ENCODE data around the gene GDPD5.
A peak's percentile ranks its signal among the peaks of the same experiment; 100 is the strongest.

DNA sequence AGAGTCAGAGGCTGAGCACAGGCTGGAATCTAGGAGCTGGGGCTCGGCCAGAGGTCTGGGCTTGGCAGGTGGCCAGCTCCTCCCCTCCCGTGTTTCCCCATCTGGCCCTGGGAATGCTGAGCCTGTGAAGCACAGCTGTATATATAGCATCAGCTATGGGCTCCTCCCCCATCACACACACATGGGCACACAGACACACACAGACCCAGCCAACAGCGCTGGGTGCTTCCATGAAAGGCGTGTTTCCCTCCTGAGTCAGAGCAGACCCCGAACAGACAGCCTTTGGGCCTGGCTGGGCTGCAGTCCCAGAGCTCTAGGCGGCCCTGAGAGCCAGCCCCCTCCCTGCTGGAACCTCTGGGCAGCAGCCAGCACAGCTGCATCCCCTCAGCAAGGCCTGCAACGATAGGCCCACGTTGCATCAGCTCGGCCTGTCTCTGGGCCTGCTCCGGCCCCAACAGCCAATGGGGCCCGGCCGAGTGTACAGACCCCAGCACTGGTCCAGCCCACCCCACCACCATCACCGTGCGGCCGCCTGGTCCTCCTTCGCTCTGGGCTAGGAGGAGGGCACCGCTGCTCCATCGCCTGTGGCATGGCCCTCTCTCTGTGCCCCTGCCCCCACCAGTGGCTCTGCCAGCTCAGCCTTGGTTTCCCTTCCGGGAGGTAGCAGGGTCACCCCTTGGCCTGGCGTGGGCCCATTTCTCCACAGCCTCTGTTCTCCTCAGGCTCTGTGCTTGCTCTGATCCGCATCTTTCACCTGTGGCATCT, 28.7 kb upstream of the GDPD5 start:
- TF ChIP-seq, protein P1, sequence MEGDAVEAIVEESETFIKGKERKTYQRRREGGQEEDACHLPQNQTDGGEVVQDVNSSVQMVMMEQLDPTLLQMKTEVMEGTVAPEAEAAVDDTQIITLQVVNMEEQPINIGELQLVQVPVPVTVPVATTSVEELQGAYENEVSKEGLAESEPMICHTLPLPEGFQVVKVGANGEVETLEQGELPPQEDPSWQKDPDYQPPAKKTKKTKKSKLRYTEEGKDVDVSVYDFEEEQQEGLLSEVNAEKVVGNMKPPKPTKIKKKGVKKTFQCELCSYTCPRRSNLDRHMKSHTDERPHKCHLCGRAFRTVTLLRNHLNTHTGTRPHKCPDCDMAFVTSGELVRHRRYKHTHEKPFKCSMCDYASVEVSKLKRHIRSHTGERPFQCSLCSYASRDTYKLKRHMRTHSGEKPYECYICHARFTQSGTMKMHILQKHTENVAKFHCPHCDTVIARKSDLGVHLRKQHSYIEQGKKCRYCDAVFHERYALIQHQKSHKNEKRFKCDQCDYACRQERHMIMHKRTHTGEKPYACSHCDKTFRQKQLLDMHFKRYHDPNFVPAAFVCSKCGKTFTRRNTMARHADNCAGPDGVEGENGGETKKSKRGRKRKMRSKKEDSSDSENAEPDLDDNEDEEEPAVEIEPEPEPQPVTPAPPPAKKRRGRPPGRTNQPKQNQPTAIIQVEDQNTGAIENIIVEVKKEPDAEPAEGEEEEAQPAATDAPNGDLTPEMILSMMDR (IDR thresholded peaks at IDR 0.05; ENCODE audit: extremely low read depth in 1 of 2, insufficient read depth in 1 of 2, low read depth in 1 of 2, low read length in 2 of 2), result no peak
- TF ChIP-seq POLR2A (IDR thresholded peaks at IDR 0.05; ENCODE audit: low read depth, low read length), result peak; percentile 38
- TF ChIP-seq POLR2AphosphoS5 (IDR thresholded peaks at IDR 0.05; ENCODE audit: insufficient read depth, low read depth, low read length), result peak; percentile 81
- TF ChIP-seq MYC (IDR thresholded peaks at IDR 0.05; ENCODE audit: low read depth, low read length), result no peak
- TF ChIP-seq EZH2 (IDR thresholded peaks at IDR 0.05; ENCODE audit: borderline replicate concordance, low read depth, low read length, severe bottlenecking), result no peak
- peak; percentile 25 for TF ChIP-seq MAX (IDR thresholded peaks at IDR 0.05; ENCODE audit: insufficient read depth, insufficient read length)
- no peak for TF ChIP-seq FOS (IDR thresholded peaks at IDR 0.05; ENCODE audit: borderline replicate concordance, insufficient read depth, low read length)

Data from endothelial cell of umbilical vein (primary cell).